Measurements from ENCODE around the gene MALT1. TPM values are rescaled to one million over a fixed set of nuclear protein-coding genes. Genes with fewer than 3 reads are reported as not detected.

MALT1 gene
- total RNA-seq, 2 donors from 2014 or later, result 41.1 to 51.6 TPM

- no peak for DNase-seq (ENCODE audit: low spot score)
- Histone ChIP-seq H3K27me3 (replicated peaks; ENCODE audit: insufficient read depth) (no peaks in the 10 kb centered on the region), H3K27ac (no peak overlapping the region), H3K9me3 (no peaks in the 10 kb centered on the region), H3K4me1 (replicated peaks) (peaks cover 2% of the 10 kb centered on the region), H3K4me3 (no peak overlapping the region), H3K36me3 (no peaks in the 10 kb centered on the region)
- WGBS, result 91% methylated on average over 9 of the region's 9 CpGs
- intact Hi-C loops (cut with DNase I), result no loop called here
- TF ChIP-seq POLR2AphosphoS5 (IDR thresholded peaks at IDR 0.05) (no peak), POLR2A (IDR thresholded peaks at IDR 0.05) (no peak), CTCF (IDR thresholded peaks at IDR 0.05) (no peak)
Observed at GRCh38 chr18:58721566-58722239, 50.4 kb downstream of the MALT1 start.

DNA sequence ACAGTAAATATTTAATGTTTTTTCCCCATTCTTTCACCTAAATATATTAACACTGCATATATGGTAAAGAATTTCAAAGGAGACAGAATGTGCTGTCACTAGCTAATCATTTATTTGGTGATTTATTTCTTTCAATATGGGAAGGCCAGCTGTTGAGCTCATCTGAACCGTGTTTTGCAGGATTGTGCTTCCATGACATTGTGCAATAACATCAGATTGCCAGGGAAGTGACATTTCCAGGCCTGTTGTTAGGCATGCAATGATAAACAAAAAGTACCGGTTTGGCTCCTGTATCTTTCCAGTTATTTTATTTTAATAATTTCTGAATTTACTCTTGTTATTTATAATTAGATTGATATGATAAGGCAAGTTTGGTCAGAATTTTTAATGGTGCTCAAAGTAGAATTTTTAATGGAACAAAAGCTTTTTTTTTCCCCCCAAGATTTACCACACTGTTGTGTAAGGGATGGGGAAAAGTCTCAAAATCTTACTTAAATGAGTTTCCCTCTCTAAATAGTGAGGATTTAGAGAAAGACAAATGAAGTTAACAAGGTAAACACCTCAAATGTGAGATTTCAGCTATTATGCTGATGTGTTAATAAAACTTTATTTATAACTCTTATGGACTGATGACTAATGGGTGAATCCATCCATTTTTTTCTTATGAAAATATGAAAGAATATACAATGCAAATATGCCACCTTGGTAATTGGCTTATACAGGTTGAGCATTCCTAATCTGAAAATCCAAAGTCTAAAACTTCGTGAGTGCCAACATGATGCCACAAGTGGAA is 52.7 kb downstream of the MALT1 start:
- peak; percentile 14 for DNase-seq (ENCODE audit: low spot score)
- Histone ChIP-seq H3K36me3 (no peaks in the 10 kb centered on the region), H3K4me3 (no peak overlapping the region), H3K9me3 (no peaks in the 10 kb centered on the region), H3K4me1 (replicated peaks) (peaks cover 2% of the 10 kb centered on the region), H3K27ac (no peak overlapping the region), H3K27me3 (replicated peaks; ENCODE audit: insufficient read depth) (no peaks in the 10 kb centered on the region)
- TF ChIP-seq CTCF (IDR thresholded peaks at IDR 0.05), result no peak
- TF ChIP-seq POLR2A (IDR thresholded peaks at IDR 0.05), result no peak
- TF ChIP-seq POLR2AphosphoS5 (IDR thresholded peaks at IDR 0.05), result peak; percentile 60
- 75% methylated on average over 3 of the region's 3 CpGs for WGBS
- intact Hi-C loops (cut with DNase I), result no loop called here

DNA sequence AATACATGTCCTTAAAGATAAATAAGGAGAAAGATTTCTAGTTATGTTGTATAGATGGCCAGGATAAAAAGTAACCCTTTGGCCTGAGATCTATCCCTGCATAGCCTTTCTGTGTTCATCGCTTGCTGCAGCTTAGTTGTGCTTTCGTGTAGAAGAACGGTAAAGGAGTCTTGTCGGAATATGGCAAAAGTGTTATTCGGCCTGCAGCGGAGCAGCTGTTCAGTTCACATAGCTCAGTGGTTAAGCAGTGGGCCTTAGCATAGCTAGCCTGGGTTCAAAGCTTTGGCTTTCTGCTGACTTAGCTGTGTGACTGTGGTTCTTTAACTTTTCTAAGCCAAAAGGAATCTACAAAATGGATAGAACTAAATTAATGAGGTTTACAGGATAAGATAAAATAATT is 55.4 kb downstream of the MALT1 start:
- Histone ChIP-seq H3K4me1 (replicated peaks) (peaks cover 2% of the 10 kb centered on the region), H3K36me3 (no peaks in the 10 kb centered on the region), H3K27ac (no peak overlapping the region), H3K9me3 (no peaks in the 10 kb centered on the region), H3K4me3 (no peak overlapping the region), H3K27me3 (replicated peaks; ENCODE audit: insufficient read depth) (no peaks in the 10 kb centered on the region)
- no peak for DNase-seq (ENCODE audit: low spot score)
- intact Hi-C loops (cut with DNase I), result no loop called here
- no peak for TF ChIP-seq POLR2A (IDR thresholded peaks at IDR 0.05)
- no peak for TF ChIP-seq CTCF (IDR thresholded peaks at IDR 0.05)
- TF ChIP-seq POLR2AphosphoS5 (IDR thresholded peaks at IDR 0.05), result no peak
- WGBS, result 97% methylated on average over 6 of the region's 6 CpGs

DNA sequence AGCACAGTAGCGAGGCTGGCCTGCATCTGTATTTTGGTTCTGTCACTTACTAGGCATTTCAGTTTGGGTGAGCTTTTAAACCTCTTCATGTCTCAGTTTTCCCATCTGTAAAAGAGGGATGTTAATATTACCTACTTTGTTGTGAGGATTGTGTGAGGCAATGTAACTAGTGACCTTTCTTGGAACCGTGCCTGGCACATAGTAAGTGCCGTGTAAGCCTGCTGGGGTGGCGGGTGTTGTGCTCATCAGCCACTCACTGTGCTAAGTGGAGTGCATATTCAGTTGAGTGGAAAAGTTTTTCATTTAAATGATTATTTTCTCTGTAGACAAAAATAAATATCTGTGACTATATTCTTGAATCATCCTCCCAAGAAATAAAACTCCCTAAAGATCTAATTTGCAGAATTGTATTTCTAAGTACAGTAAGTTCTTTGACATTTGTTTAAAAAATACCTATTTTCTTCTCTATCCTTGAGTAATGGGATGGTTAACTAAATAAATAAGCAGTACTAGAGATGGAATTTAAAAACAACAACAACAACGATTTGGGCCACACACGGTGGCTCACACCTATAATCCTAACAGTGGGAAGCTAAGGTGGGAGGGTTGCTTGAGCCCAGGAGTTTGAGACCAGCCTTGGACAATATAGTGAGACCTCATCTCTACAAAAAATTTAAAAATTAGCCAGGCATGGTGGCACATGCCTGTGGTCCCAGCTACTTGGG is 56.7 kb downstream of the MALT1 start:
- no peak overlapping the region for H3K4me3 ChIP-seq
- H3K9me3 ChIP-seq, result no peaks in the 10 kb centered on the region
- no peak overlapping the region for H3K27ac ChIP-seq
- H3K4me1 ChIP-seq (replicated peaks), result peaks cover 2% of the 10 kb centered on the region
- intact Hi-C loops (cut with DNase I), result no loop called here
- TF ChIP-seq CTCF (IDR thresholded peaks at IDR 0.05), result no peak
- no peak for TF ChIP-seq POLR2A (IDR thresholded peaks at IDR 0.05)
- TF ChIP-seq POLR2AphosphoS5 (IDR thresholded peaks at IDR 0.05), result no peak
- H3K27me3 ChIP-seq (replicated peaks; ENCODE audit: insufficient read depth), result no peaks in the 10 kb centered on the region
- H3K36me3 ChIP-seq, result no peaks in the 10 kb centered on the region
- 76% methylated on average over 6 of the region's 6 CpGs for WGBS
- no peak for DNase-seq (ENCODE audit: low spot score)
